GM12865 (cell line): ENCODE results near the gene TPTE2.

Experiments used
- DNase-seq: peaks from one replicate; pipeline ENCODE4 v3.0.0; 2010; ENCODE audit warnings: low read depth
- H3K4me3 ChIP-seq: 2 replicates; pipeline ENCODE4 v1.5.1; 2011; ENCODE audit warnings: mild to moderate bottlenecking, low read depth, low read length, control low read depth
- CTCF ChIP-seq: IDR thresholded peaks from 2 replicates; pipeline ENCODE4 v1.5.1; 2011; ENCODE audit warnings: low read length, control low read depth, low read depth, inconsistent platforms; ENCODE audit not compliant: insufficient read depth; ENCODE audit errors: missing control alignments

TPTE2 gene

DNA sequence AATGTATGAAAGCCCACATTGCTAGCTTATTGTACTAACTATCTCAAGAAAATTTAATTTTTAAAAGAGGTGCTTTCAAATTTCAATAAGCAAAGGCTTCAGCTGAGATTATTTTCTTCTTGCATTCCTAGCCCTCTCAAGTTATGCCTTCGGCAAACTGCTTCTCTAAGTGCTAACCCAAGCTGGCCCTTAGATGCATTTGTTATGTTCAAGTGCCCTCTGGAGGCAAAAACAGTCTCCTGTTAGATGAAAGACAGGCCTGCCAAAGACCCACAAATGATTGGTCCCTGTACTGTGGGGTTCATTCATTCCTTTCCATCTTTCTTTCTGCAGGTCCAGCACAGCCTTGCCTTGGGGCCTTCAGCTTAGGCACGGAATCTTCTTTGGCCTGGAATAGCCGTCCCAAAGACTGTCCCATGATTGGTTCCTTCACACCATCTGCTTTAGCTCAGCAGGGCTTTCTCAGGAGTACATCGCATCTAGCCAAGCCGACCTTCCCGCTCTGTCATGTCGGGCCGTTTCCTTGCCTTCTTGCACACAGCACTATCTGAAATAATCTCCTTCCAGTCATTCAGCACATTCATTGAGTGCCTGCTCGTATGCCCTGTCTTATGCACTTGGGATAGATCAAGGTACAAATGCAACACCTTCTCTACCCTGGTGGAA, 26.4 kb upstream of the TPTE2 start:
- peak; percentile 51 for TF ChIP-seq CTCF
- H3K4me3 ChIP-seq = peak overlapping the region; percentile 90
- DNase-seq = peak; percentile 81

- DNase-seq = peak; percentile 96
- H3K4me3 ChIP-seq = peak overlapping the region; percentile 90
- no peak for TF ChIP-seq CTCF
These were observed 25.7 kb upstream of the TPTE2 start for GRCh38 chr13:19586904-19587634.

DNA sequence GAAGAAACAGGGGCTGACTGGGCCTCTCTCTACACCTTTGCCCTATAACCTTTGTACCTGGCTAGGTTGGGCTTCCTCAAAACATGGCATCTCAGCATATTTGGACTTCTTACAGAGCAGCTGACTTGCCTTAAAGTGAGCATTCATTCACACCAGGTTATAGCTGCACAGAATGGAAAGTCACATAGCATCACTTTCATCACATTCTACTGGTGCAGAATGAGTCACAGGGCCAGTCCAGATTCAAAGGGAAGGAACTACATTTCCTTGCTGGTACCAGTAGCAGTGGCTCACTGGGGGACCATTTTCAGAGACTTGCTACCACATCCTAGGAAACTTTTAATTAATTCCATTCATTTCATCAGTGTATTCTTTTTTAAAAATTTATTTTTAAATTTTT, 20.3 kb upstream of the TPTE2 start:
- no peak for TF ChIP-seq CTCF
- DNase-seq = no peak
- no peak overlapping the region for H3K4me3 ChIP-seq

GRCh38 chr13:19575230-19575629, 13.9 kb upstream of the TPTE2 start:
- no peak for DNase-seq
- no peak for TF ChIP-seq CTCF
- no peak overlapping the region for H3K4me3 ChIP-seq

GRCh38 chr13:19573120-19573716, 11.9 kb upstream of the TPTE2 start:
- no peak overlapping the region for H3K4me3 ChIP-seq
- DNase-seq = peak; percentile 50
- no peak for TF ChIP-seq CTCF

DNA sequence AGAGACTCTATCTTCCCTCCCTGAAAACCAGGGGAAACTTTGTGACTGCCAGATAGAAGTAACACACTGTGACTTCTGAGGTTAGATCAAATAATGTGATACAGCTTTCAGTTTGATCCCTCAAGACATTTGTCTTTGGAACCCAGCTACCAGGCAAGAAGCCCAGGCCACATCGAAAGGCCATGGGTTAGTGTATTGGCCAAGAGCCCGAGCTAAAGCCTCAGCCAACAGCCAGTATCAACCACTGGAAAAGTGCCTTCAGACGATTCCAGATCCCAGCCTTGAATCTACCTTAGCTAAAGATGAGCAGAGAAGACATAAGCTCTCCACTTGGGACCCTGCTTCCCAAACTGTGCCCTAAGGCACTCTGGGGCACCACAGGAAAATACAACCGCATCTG, 10.9 kb upstream of the TPTE2 start:
- H3K4me3 ChIP-seq = no peak overlapping the region
- DNase-seq = no peak
- TF ChIP-seq CTCF = no peak
